A549 (cell line): ENCODE measurements around the gene NR3C1. TPM values are rescaled to one million over a fixed set of nuclear protein-coding genes. Genes with fewer than 3 reads are reported as not detected.

Experiments used
- ATAC-seq, 2 experiments: fragments of 200-7000 bp in 1 of 2; fragments of >200 bp in 1 of 2; cut with Nextera tagmentation in 1 of 2; cut with Tn5 transposase in 1 of 2; 3 replicates each; pipeline versions ENCODE4 v1.8.0 to v1.9.1; 2018 to 2020; ENCODE audit warnings: mild to moderate bottlenecking in 1 of 2, moderate library complexity in 1 of 2
- CTCF ChIA-PET: fragments of 300-600 bp; sonication (Branson Sonifier 250); formaldehyde crosslinking; extraction: SDS; loops from one replicate; lab custom pipeline; 2021; ENCODE audit warnings: antibody characterized with exemption, inconsistent platforms; lab: Yijun Ruan, JAX
- POLR2A ChIA-PET: fragments of 350-600 bp; formaldehyde crosslinking; extraction: SDS; loops from one replicate; lab custom pipeline; 2021; ENCODE audit warnings: antibody characterized with exemption, inconsistent platforms; lab: Yijun Ruan, JAX
- DNase-seq, 2 experiments: peaks; one replicate each; pipeline versions ENCODE4 v3.0.0 to v3.0.0-alpha.2; 2011 to 2016; ENCODE audit warnings: low read depth in 1 of 2, low spot score in 1 of 2
- FAIRE-seq: peaks from 2 replicates; lab custom pipeline; 2011; peaks lifted over from hg19 to GRCh38; lab: Jason Lieb, UNC
- H3K27ac ChIP-seq, 2 experiments: fragments of >200 bp; sonication (Bioruptor Twin); formaldehyde crosslinking; 3 replicates each; pipeline ENCODE4 v1.5.1; 2016 to 2017
- H3K4me1 ChIP-seq: fragments of >200 bp; sonication (Bioruptor Twin); formaldehyde crosslinking; 3 replicates; pipeline ENCODE4 v1.6.1; 2016
- H3K4me2 ChIP-seq: fragments of >200 bp; sonication (Bioruptor Twin); formaldehyde crosslinking; 3 replicates; pipeline ENCODE4 v1.6.1; 2016
- H3K4me3 ChIP-seq: fragments of >200 bp; sonication (Bioruptor Twin); formaldehyde crosslinking; 3 replicates; pipeline ENCODE4 v1.5.1; 2016
- H3K9me3 ChIP-seq: fragments of >200 bp; sonication (Bioruptor Twin); formaldehyde crosslinking; 3 replicates; pipeline ENCODE4 v1.6.1; 2016
- ATOH8 ChIP-seq: fragments of 250-450 bp; sonication (Bioruptor Pico); IDR thresholded peaks from 2 replicates; pipeline ENCODE4 v1.5.0; 2020; ENCODE audit warnings: low read depth, mild to moderate bottlenecking, moderate library complexity
- CBX2 ChIP-seq: fragments of 200-600 bp; sonication (generic); IDR thresholded peaks from 2 replicates; pipeline ENCODE4 v1.6.1; 2016; ENCODE audit warnings: low read depth, mild to moderate bottlenecking, borderline replicate concordance
- CBX8 ChIP-seq: fragments of 200-600 bp; sonication (generic); IDR thresholded peaks from 2 replicates; pipeline ENCODE4 v1.6.1; 2016
- CEBPB ChIP-seq, 2 experiments: fragments of >200 bp in 1 of 2; sonication (Bioruptor Twin) in 1 of 2; formaldehyde crosslinking in 1 of 2; IDR thresholded peaks; 2 replicates each; pipeline ENCODE4 v1.6.1; 2012 to 2016
- CHD4 ChIP-seq: fragments of 200-600 bp; sonication (generic); IDR thresholded peaks from 2 replicates; pipeline ENCODE4 v1.6.1; 2016; ENCODE audit warnings: antibody characterized with exemption, mild to moderate bottlenecking, borderline replicate concordance
- CTCF ChIP-seq: fragments of >200 bp; sonication (Bioruptor Twin); formaldehyde crosslinking; IDR thresholded peaks from 3 replicates; pipeline ENCODE4 v1.5.1; 2016
- FOSL2 ChIP-seq, 2 experiments: fragments of 450-650 bp in 1 of 2; fragments of >200 bp in 1 of 2; sonication (Bioruptor Twin) in 1 of 2; formaldehyde crosslinking; IDR thresholded peaks; 2 replicates each; pipeline versions ENCODE4 v1.5.0 to v1.6.1; 2016 to 2020; ENCODE audit warnings: mild to moderate bottlenecking in 1 of 2, moderate library complexity in 1 of 2
- FOXS1 ChIP-seq: fragments of 250-450 bp; sonication (Bioruptor Pico); IDR thresholded peaks from 2 replicates; pipeline ENCODE4 v1.5.0; 2020; ENCODE audit warnings: mild to moderate bottlenecking, moderate library complexity
- HOXA7 ChIP-seq: fragments of 250-450 bp; sonication (Bioruptor Pico); IDR thresholded peaks from 2 replicates; pipeline ENCODE4 v1.5.0; 2020; ENCODE audit warnings: mild to moderate bottlenecking, moderate library complexity
- HOXB5 ChIP-seq: fragments of 250-450 bp; sonication (Bioruptor Pico); IDR thresholded peaks from 2 replicates; pipeline ENCODE4 v1.5.0; 2020; ENCODE audit warnings: mild to moderate bottlenecking, moderate library complexity
- JUN ChIP-seq, 2 experiments: fragments of >200 bp; sonication (Bioruptor Twin); formaldehyde crosslinking; IDR thresholded peaks; 2 replicates in 1 of 2; 3 replicates in 1 of 2; pipeline ENCODE4 v1.6.1; 2016 to 2017
- MAFK ChIP-seq: fragments of 450-650 bp; IDR thresholded peaks from 2 replicates; pipeline ENCODE4 v1.6.1; 2014; ENCODE audit not compliant: partially characterized antibody
- MAZ ChIP-seq: fragments of 150-350 bp; IDR thresholded peaks from 2 replicates; pipeline ENCODE4 v1.6.1; 2014; ENCODE audit warnings: antibody characterized with exemption, low read depth, low read length, borderline replicate concordance
- NFE2L2 ChIP-seq: fragments of 150-350 bp; conservative IDR thresholded peaks from 2 replicates; pipeline ENCODE4 v1.6.1; 2014; ENCODE audit warnings: low read length
- POLR2A ChIP-seq: IDR thresholded peaks from 2 replicates; pipeline ENCODE4 v1.6.1; 2012; ENCODE audit warnings: mild to moderate bottlenecking, low read length
- RARB ChIP-seq: fragments of 250-450 bp; sonication (Bioruptor Pico); IDR thresholded peaks from 2 replicates; pipeline ENCODE4 v1.8.0; 2021; ENCODE audit warnings: mild to moderate bottlenecking, moderate library complexity
- TP53 ChIP-seq: fragments of 250-450 bp; sonication (Bioruptor Pico); IDR thresholded peaks from 2 replicates; pipeline ENCODE4 v1.5.0; 2021; ENCODE audit warnings: mild to moderate bottlenecking, moderate library complexity
- ZFP36 ChIP-seq: fragments of 450-650 bp; IDR thresholded peaks from 2 replicates; pipeline ENCODE4 v1.6.1; 2014; ENCODE audit warnings: borderline replicate concordance; ENCODE audit not compliant: partially characterized antibody
- WGBS: methylation state at CpG from one replicate; pipeline ENCODE4 v1.1.6; 2017; ENCODE audit errors: missing lambda C conversion rate; 5-methylcytosine and 5-hydroxymethylcytosine counted together
- polyA plus RNA-seq, 4 experiments: library from polyadenylated mRNA; depleted of rRNA in 3 of 4; stranded (reverse); fragments of >200 nt; fragmentation: RNase III in 1 of 4; extraction: RNeasy Plus Mini Kit Qiagen cat#74134 plus additional on column Dnase treatment in 1 of 4; gene quantifications; 2 replicates in 3 of 4; 3 replicates in 1 of 4; pipeline ENCODE4 v1.2.3, GENCODE V29; 2011 to 2017

Gene NR3C1
- polyA plus RNA-seq, 2 of the 4 experiments (the other 2 are of a cell fraction): 46.5 to 73.0 TPM

- TF ChIP-seq HOXB5 (CRISPR knock-in tag) (no peak), CHD4 (no peak), FOXS1 (CRISPR knock-in tag) (no peak), POLR2A (no peak)
- TF ChIP-seq, all 56 proteins: peak for 0
Measured at GRCh38 chr5:143354025-143354424, 49.5 kb downstream of the NR3C1 start (continued).

- H3K4me1 ChIP-seq: peaks cover 98% of the 10 kb centered on the region
- H3K4me3 ChIP-seq: no peak overlapping the region
- ChIA-PET POLR2A (no interaction called here), CTCF (interaction anchor here (1.3 kb wide), 1 partner anchor 349 kb away, joined by 4 read pairs; no protein-coding TSS in a partner anchor)
- DNase-seq (no peak), ATAC-seq (no peak)
- TF ChIP-seq RARB (CRISPR knock-in tag) (no peak), CBX2 (no peak), CTCF (no peak), NFE2L2 (no peak), FOXS1 (CRISPR knock-in tag) (no peak), ATOH8 (CRISPR knock-in tag) (no peak), CBX8 (no peak), FOSL2 (IDR thresholded peaks at IDR 0.05) (no peak), FOSL2 (CRISPR knock-in tag; IDR thresholded peaks at IDR 0.05) (no peak), JUN (IDR thresholded peaks at IDR 0.05) (no peak), CHD4 (no peak), MAZ (no peak), HOXA7 (CRISPR knock-in tag) (no peak)
- TF ChIP-seq, all 56 proteins: peak for 0
- Histone ChIP-seq H3K27ac (peak overlapping the region in 1 of 2 experiments; percentile 73; a peak in 2 of 6 replicates), H3K9me3 (no peaks in the 10 kb centered on the region), H3K4me2 (peak overlapping the region; percentile 84)
- FAIRE-seq: no peak
- 69% methylated on average over 1 of the region's 1 CpG for WGBS
Measured at GRCh38 chr5:143352691-143353090, 50.8 kb downstream of the NR3C1 start.

- ATAC-seq (peak; percentile 50 to 57; a peak in 4 of 6 replicates), FAIRE-seq (no peak), DNase-seq (peak; percentile 13 to 39)
- Histone ChIP-seq H3K27ac (peak overlapping the region; percentile 37 to 69; a peak in 4 of 6 replicates), H3K4me2 (peak overlapping the region; percentile 52), H3K9me3 (no peaks in the 10 kb centered on the region), H3K4me1 (peaks cover 98% of the 10 kb centered on the region), H3K4me3 (no peak overlapping the region)
- WGBS: 42% methylated on average over 3 of the region's 3 CpGs
- peak; percentile 46; the same call in 1 of the 2 replicates for TF ChIP-seq FOSL2 (IDR thresholded peaks at IDR 0.05)
- TF ChIP-seq FOSL2 (CRISPR knock-in tag; IDR thresholded peaks at IDR 0.05): peak; percentile 61
- TF ChIP-seq ZFP36: no peak
- TF ChIP-seq MAFK: peak; percentile 83
- TF ChIP-seq CEBPB (IDR thresholded peaks at IDR 0.05): peak in 1 of 2 experiments; percentile 6; a peak in 2 of 4 replicates
- no peak for TF ChIP-seq TP53
- CTCF ChIA-PET: interaction anchor here (1.2 to 1.6 kb wide), 2 partner anchors 10 to 54 kb away, joined by 3 to 4 read pairs; no protein-coding TSS in a partner anchor
- POLR2A ChIA-PET: no interaction called here
Measured at GRCh38 chr5:143350751-143351602, 52.5 kb downstream of the NR3C1 start.
